NCI-H128 (cell line): Measurements from ENCODE around the gene KRTAP16-1.
"Not testable (repeated sequence)": the region's sequence is repeated elsewhere in the genome, so short reads cannot be mapped to it uniquely, and the experiment has no call there.

ENCODE experiments used
- DNase-seq: peaks from one replicate; lab custom pipeline; 2025; ENCODE audit not compliant: unreplicated experiment; lab: John Stamatoyannopoulos, UW

Gene KRTAP16-1

GRCh38 chr17:41301916-41302901 is 6.9 kb downstream of the KRTAP16-1 start, which contains the start of gene KRTAP29-1:
KRTAP29-1 (minus strand) TSS chr17:41302851; CDS start chr17:41302851, 0 bp downstream.
- no peak for DNase-seq

- no peak for DNase-seq
These were observed 7.8 kb downstream of the KRTAP16-1 start for GRCh38 chr17:41301204-41301790.

GRCh38 chr17:41298458-41299135 is 10.5 kb downstream of the KRTAP16-1 start:
- no peak for DNase-seq

- no peak for DNase-seq
These were observed 12.3 kb downstream of the KRTAP16-1 start for GRCh38 chr17:41296846-41297245.

- DNase-seq, result no peak
These were observed 15.1 kb downstream of the KRTAP16-1 start for GRCh38 chr17:41294016-41294415.

GRCh38 chr17:41287050-41287449 is 22.1 kb downstream of the KRTAP16-1 start:
- DNase-seq, result no peak

GRCh38 chr17:41284546-41284945 is 24.6 kb downstream of the KRTAP16-1 start:
- no peak for DNase-seq

- no peak for DNase-seq
These were observed 25.1 kb downstream of the KRTAP16-1 start for GRCh38 chr17:41284043-41284442.

GRCh38 chr17:41278176-41278955 is 30.7 kb downstream of the KRTAP16-1 start:
- no peak for DNase-seq

- not testable (repeated sequence) for DNase-seq
These were observed 33.4 kb downstream of the KRTAP16-1 start, which contains the start of gene KRTAP9-7 for GRCh38 chr17:41275648-41276190. KRTAP9-7 (plus strand) TSS chr17:41275698; CDS start chr17:41275698, 0 bp downstream.

GRCh38 chr17:41271858-41272257 is 37.3 kb downstream of the KRTAP16-1 start:
- DNase-seq, result no peak

GRCh38 chr17:41271323-41271722 is 37.8 kb downstream of the KRTAP16-1 start:
- DNase-seq, result not testable (repeated sequence)

- no peak for DNase-seq
These were observed 41.4 kb downstream of the KRTAP16-1 start for GRCh38 chr17:41267711-41268110.

- DNase-seq, result no peak
These were observed 44.0 kb downstream of the KRTAP16-1 start, which contains the start of gene KRTAP9-6 for GRCh38 chr17:41265078-41265477. KRTAP9-6 (plus strand) TSS chr17:41265378; CDS start chr17:41265378, 0 bp downstream.

- DNase-seq, result no peak
These were observed 44.5 kb downstream of the KRTAP16-1 start for GRCh38 chr17:41264599-41264998.

GRCh38 chr17:41263212-41263611 is 45.9 kb downstream of the KRTAP16-1 start:
- no peak for DNase-seq

- no peak for DNase-seq
These were observed 50.7 kb downstream of the KRTAP16-1 start for GRCh38 chr17:41258406-41258805.
